Transverse colon (tissue), 4 donors: ENCODE data around the gene GPC5.
"Not testable (repeated sequence)": the region's sequence is repeated elsewhere in the genome, so short reads cannot be mapped to it uniquely, and the experiment has no call there.

ENCODE experiments used
- CTCF ChIP-seq, 5 experiments: fragments of 200-600 bp in 3 of 5; fragments of 450-650 bp in 2 of 5; sonication (generic) in 3 of 5; IDR thresholded peaks; 1 replicate in 2 of 5; 2 replicates in 3 of 5; pipeline ENCODE4 v1.5.1; 2016 to 2017; ENCODE audit warnings: antibody characterized with exemption in 5 of 5, inconsistent platforms in 3 of 5, mild to moderate bottlenecking in 2 of 5, moderate library complexity in 1 of 5
- POLR2A ChIP-seq: fragments of 450-650 bp; IDR thresholded peaks from one replicate; pipeline ENCODE4 v1.6.1; 2016; ENCODE audit warnings: antibody characterized with exemption, mild to moderate bottlenecking, moderate library complexity
- POLR2AphosphoS5 ChIP-seq, 3 donors: sonication (generic); formaldehyde crosslinking; IDR thresholded peaks; one replicate each; pipeline ENCODE4 v1.6.1; 2016; ENCODE audit warnings: antibody characterized with exemption in 3 of 3

- TF ChIP-seq CTCF (IDR thresholded peaks at IDR 0.05); POLR2AphosphoS5 (IDR thresholded peaks at IDR 0.05); POLR2A: not testable (repeated sequence)
These were observed 403.4 kb downstream of the GPC5 start for GRCh38 chr13:91801772-91802171.
